ENCODE data around the gene TEX29.

The TEX29 gene

GRCh38 chr13:111324736-111325135 lies 4.3 kb downstream of the TEX29 start:
- DNase-seq = no peak
- peaks cover 92% of the 10 kb centered on the region for H3K27me3 ChIP-seq (ENCODE audit: insufficient read depth, low read depth, severe bottlenecking)
- H3K36me3 ChIP-seq = no peaks in the 10 kb centered on the region
- TF ChIP-seq, protein P1, sequence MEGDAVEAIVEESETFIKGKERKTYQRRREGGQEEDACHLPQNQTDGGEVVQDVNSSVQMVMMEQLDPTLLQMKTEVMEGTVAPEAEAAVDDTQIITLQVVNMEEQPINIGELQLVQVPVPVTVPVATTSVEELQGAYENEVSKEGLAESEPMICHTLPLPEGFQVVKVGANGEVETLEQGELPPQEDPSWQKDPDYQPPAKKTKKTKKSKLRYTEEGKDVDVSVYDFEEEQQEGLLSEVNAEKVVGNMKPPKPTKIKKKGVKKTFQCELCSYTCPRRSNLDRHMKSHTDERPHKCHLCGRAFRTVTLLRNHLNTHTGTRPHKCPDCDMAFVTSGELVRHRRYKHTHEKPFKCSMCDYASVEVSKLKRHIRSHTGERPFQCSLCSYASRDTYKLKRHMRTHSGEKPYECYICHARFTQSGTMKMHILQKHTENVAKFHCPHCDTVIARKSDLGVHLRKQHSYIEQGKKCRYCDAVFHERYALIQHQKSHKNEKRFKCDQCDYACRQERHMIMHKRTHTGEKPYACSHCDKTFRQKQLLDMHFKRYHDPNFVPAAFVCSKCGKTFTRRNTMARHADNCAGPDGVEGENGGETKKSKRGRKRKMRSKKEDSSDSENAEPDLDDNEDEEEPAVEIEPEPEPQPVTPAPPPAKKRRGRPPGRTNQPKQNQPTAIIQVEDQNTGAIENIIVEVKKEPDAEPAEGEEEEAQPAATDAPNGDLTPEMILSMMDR (IDR thresholded peaks at IDR 0.05; ENCODE audit: low read depth, low read length) = no peak
- no peak overlapping the region for H3K27ac ChIP-seq
- no peaks in the 10 kb centered on the region for H3K9me3 ChIP-seq (ENCODE audit: severe bottlenecking)
- H3K4me3 ChIP-seq (ENCODE audit: low read depth, low read length) = no peak overlapping the region

DNA sequence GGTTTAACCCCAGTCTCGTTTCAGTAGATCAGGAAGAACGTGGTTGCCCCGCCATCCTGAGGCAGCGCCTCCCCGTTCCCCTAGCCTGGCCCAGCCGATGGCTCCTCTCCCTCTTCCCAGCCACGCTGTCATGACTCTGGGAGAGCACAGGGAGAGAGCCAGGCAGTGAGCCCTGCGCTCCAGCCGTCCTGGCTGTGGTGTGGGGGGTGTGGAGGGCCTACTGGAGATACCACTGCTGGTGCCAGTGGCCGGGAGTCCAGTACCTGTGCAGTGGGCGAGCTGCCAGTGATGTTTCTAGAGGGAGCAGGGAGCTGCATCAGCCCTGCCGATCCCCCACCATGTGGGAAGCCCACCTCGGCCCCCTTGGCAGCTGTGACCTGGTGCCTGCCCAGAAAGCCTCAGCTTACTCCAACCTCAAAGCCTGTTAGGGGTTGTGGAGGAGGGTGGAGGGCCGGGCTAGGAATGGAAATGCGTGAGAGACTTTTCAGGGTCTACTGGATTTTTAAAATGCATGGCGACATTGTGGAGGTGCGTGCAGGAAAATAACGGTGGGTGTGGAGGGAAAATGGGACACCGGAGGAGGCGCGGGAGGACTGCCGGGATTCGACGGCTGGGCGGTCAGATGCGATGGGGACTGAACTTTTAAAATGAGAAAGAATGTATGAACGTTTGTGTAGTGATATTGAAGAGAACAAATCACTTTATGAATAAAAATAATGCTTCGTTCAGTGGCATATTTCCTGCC lies 4.9 kb downstream of the TEX29 start:
- H3K27me3 ChIP-seq (ENCODE audit: insufficient read depth, low read depth, severe bottlenecking) = peaks cover 92% of the 10 kb centered on the region
- no peak overlapping the region for H3K27ac ChIP-seq
- H3K36me3 ChIP-seq = no peaks in the 10 kb centered on the region
- TF ChIP-seq, protein P1 (IDR thresholded peaks at IDR 0.05; ENCODE audit: low read depth, low read length) = no peak
- no peak overlapping the region for H3K4me3 ChIP-seq (ENCODE audit: low read depth, low read length)
- no peak for DNase-seq
- H3K9me3 ChIP-seq (ENCODE audit: severe bottlenecking) = no peaks in the 10 kb centered on the region

- H3K4me3 ChIP-seq (ENCODE audit: low read depth, low read length) = no peak overlapping the region
- DNase-seq = no peak
- peaks cover 94% of the 10 kb centered on the region for H3K27me3 ChIP-seq (ENCODE audit: insufficient read depth, low read depth, severe bottlenecking)
- no peak overlapping the region for H3K27ac ChIP-seq
- no peaks in the 10 kb centered on the region for H3K36me3 ChIP-seq
- TF ChIP-seq, protein P1 (IDR thresholded peaks at IDR 0.05; ENCODE audit: low read depth, low read length) = no peak
- H3K9me3 ChIP-seq (ENCODE audit: severe bottlenecking) = no peaks in the 10 kb centered on the region
Observed at GRCh38 chr13:111325941-111326620, 5.6 kb downstream of the TEX29 start.

DNA sequence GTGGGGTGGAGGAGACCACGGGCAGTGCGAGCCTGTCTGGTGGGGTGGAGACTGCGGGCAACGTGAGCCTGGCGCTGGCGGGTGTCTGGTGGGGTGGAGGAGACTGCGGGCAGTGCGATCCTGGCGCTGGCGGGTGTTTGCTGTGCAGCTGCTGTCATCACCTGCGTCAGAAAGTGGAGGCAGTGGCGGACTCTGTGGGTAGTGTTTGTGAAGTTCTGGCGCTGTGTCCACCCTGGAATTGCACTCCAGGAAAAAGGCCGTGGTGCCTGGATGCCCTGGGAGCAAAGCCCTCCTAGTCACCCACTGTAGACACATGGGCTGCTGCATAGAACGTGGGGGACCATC lies 6.2 kb downstream of the TEX29 start:
- Histone ChIP-seq H3K36me3 (no peaks in the 10 kb centered on the region), H3K4me3 (ENCODE audit: low read depth, low read length) (no peak overlapping the region), H3K27me3 (ENCODE audit: insufficient read depth, low read depth, severe bottlenecking) (peaks cover 94% of the 10 kb centered on the region), H3K27ac (no peak overlapping the region), H3K9me3 (ENCODE audit: severe bottlenecking) (no peaks in the 10 kb centered on the region)
- TF ChIP-seq, protein P1 (IDR thresholded peaks at IDR 0.05; ENCODE audit: low read depth, low read length) = no peak
- DNase-seq = no peak

- peaks cover 94% of the 10 kb centered on the region for H3K27me3 ChIP-seq (ENCODE audit: insufficient read depth, low read depth, severe bottlenecking)
- no peak for DNase-seq
- H3K9me3 ChIP-seq (ENCODE audit: severe bottlenecking) = no peaks in the 10 kb centered on the region
- no peak overlapping the region for H3K4me3 ChIP-seq (ENCODE audit: low read depth, low read length)
- H3K36me3 ChIP-seq = no peaks in the 10 kb centered on the region
- TF ChIP-seq, protein P1 (IDR thresholded peaks at IDR 0.05; ENCODE audit: low read depth, low read length) = no peak
- H3K27ac ChIP-seq = no peak overlapping the region
Observed at GRCh38 chr13:111326981-111327642, 6.7 kb downstream of the TEX29 start.
